HPDE6-E6E7 (cell line): ENCODE measurements around the gene TBC1D8B.

ENCODE experiments used
- DNase-seq: peaks from one replicate; pipeline ENCODE4 v3.0.0; 2011; ENCODE audit warnings: missing footprints; ENCODE audit errors: extremely low spot score

TBC1D8B gene

DNA sequence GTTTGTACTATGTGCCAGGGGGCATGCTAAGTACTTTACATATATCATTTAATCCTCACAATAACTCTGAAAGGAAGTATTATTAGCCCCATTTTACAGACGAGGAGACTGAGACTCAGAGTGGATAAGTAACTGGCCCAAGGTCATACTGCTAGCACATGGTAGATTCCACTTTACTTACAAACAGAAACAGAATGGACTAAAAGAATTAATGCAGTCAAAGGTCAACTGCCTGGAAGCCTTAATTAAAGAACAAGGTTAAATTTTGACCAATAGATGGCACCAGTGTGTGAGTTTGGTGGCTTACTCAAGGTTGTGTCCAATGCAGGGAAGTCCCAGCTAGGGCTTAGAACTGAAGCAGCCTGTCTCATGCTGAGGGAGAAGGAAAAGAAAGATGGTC, 96.0 kb downstream of the TBC1D8B start:
- peak; percentile 23 for DNase-seq

- no peak for DNase-seq
Observed at GRCh38 chrX:106899276-106899675, 96.8 kb downstream of the TBC1D8B start.

GRCh38 chrX:106899841-106900240, 97.4 kb downstream of the TBC1D8B start:
- no peak for DNase-seq

DNA sequence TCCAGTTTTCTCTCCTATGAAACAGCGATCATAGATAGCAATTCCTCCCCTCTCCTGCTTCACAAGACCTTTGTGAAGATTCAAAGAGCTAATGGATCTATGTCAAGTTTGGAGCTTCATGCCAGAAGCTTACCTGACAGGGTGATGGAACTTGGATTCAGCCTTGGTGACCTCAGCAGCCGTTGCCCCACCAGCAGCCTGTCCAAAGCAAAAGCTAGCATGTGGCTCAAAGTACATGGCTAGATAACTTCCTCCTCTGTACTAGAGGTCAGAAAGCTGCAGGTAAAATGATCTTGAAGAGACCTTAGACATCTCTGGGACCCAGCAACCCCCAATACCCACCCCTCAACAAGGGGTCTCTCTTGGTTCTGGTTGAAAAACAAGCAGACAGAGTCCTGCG, 98.9 kb downstream of the TBC1D8B start:
- no peak for DNase-seq

DNA sequence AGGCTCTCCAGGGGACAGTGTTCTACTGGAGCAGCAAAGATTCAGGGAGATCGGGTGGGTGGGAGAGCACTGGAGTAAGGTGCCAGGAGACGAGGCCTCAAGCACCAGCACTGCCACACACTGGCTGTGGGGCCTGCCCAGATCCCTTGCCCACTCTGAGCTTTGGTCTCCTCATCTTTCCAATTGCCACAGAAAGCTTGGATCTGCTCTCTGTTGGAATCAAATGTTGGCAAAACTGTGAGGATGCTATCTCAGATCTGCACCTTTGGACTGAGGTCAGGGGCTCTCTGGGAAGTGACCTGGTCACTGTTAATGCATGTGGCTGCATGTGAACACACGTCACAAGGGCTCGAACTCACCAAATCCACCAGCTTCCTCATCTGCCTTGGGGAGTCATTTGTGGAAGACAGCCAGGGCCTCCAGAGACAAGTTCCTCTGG, 99.3 kb downstream of the TBC1D8B start:
- no peak for DNase-seq

- DNase-seq, result no peak
Observed at GRCh38 chrX:106902684-106903083, 100.2 kb downstream of the TBC1D8B start.

GRCh38 chrX:106903291-106903824, 100.9 kb downstream of the TBC1D8B start, which contains the start of gene RIPPLY1:
RIPPLY1 (minus strand) TSS chrX:106903341; CDS start chrX:106903287, 54 bp downstream.
- no peak for DNase-seq

- no peak for DNase-seq
Observed at GRCh38 chrX:106903856-106904528, 101.5 kb downstream of the TBC1D8B start.

DNA sequence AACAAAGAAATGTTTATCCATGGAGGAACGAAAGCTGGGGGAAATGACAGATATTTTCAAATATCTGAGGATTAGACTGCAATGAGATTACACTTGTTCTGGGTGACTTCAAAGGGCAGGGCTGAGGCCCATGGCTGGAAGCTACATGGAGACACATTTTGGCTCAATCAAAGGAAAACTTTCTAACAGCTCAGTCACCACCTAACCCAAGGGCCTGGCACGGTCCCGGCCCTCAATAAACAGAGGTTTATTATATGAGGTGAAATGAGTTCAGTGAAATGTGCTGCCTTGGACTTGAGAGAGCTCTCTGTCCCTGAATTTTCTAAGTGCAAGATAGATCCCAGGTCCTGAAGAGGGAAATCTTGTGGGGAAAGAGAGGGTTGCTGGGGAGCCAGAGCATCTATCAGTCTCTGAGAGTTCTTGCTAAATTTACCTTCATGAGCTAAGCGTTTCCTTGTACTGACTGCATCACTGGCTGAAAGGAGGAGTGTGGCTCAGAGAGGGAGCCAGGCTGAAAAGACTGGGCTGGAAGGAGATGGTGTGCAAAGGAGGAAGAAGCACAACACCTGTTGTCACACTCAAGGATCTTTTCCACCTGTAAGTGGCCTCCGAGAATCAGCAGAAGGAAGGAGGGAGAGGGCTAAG, 102.7 kb downstream of the TBC1D8B start:
- no peak for DNase-seq

DNA sequence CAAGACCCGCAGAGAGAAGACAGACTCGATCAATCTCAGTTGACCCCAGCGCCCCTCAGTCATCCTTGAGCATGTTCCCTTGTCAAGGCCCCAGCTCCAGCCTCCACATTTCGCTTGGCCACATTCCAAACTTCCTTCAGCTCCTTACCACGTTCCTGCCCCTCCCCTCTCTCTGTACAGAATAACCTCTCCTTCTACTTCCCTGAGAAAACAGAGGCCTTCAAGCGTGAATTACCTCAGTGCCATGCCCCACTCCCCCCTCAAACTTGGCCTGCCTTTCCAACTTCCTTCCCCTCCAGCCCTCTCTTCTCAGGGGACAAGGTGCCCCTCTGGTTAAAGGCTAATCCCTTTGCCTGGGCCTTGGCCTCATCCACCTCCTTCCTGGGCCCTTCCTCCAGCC, 103.9 kb downstream of the TBC1D8B start:
- no peak for DNase-seq

- no peak for DNase-seq
Observed at GRCh38 chrX:106912864-106913263, 110.4 kb downstream of the TBC1D8B start.

- no peak for DNase-seq
Observed at GRCh38 chrX:106917830-106918500, 115.5 kb downstream of the TBC1D8B start.

GRCh38 chrX:106919932-106920452, 117.5 kb downstream of the TBC1D8B start, which contains the start of gene CLDN2:
CLDN2 (plus strand) TSS chrX:106920402; CDS start chrX:106928229, 7,827 bp downstream.
- no peak for DNase-seq

- no peak for DNase-seq
Observed at GRCh38 chrX:106921637-106922036, 119.2 kb downstream of the TBC1D8B start.
